ENCODE results near the gene MYEOV. TPM values are rescaled to one million over a fixed set of nuclear protein-coding genes. Genes with fewer than 3 reads are reported as not detected.

The MYEOV gene
- total RNA-seq, 1 experiment from 2014 or later = 0.22 TPM

DNA sequence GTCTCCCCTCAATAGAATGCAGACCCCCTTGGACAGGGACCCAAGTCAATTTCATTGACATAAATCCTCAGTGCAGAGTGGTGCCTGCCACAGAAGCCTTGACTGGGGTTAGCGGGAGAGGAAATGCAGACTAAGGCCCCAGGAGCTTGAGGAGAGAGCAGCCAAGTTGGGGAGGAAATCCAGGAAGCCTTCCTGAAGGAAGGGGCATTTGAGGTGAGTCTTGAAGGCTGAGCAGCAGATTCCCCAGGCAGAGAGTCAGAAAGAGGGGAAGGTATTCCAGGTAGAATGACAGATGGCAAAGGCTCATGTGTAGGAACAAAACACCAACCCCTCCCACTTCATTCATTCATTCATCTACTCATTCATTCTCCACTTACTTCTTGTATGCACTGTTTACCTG lies 10.3 kb downstream of the MYEOV start:
- Histone ChIP-seq H3K9me3 (ENCODE audit: control insufficient read depth, low read depth, low read length) (no peaks in the 10 kb centered on the region), H2BK5ac (ENCODE audit: insufficient read length, low read length) (no peak overlapping the region), H3K14ac (ENCODE audit: insufficient read depth, low read length) (no peak overlapping the region), H3K9ac (ENCODE audit: extremely low read depth, insufficient read length, low read length) (no peak overlapping the region), H2BK15ac (ENCODE audit: low read depth, low read length) (no peak overlapping the region), H4K20me1 (ENCODE audit: control insufficient read depth, insufficient read depth, insufficient read length) (peaks cover 2% of the 10 kb centered on the region), H2AK5ac (ENCODE audit: insufficient read length, low read length) (no peak overlapping the region), H3K4me2 (ENCODE audit: insufficient read depth, insufficient read length, low read length) (no peak overlapping the region), H2BK120ac (ENCODE audit: low read depth, low read length, poor library complexity, severe bottlenecking) (no peak overlapping the region), H3K27me3 (ENCODE audit: insufficient read depth, low read length) (no peaks in the 10 kb centered on the region), H3K79me1 (ENCODE audit: insufficient read depth, low read depth, low read length, poor library complexity, severe bottlenecking) (no peaks in the 10 kb centered on the region), H3K18ac (ENCODE audit: insufficient read length, low read depth, low read length) (no peak overlapping the region), H4K8ac (replicated peaks; ENCODE audit: insufficient read length, low read depth, low read length) (no peak overlapping the region), H3K4ac (ENCODE audit: low read depth, low read length) (no peak overlapping the region), H2BK12ac (ENCODE audit: insufficient read length, low read depth, low read length) (no peak overlapping the region), H3K56ac (ENCODE audit: insufficient read length, low read depth, low read length) (no peak overlapping the region), H4K91ac (ENCODE audit: insufficient read length, low read depth, low read length) (no peak overlapping the region), H3K4me1 (ENCODE audit: insufficient read depth, low read length) (no peaks in the 10 kb centered on the region), H3K23me2 (ENCODE audit: insufficient read length, low read depth, low read length, poor library complexity, severe bottlenecking) (no peaks in the 10 kb centered on the region), H3K79me2 (ENCODE audit: insufficient read depth, low read length) (no peaks in the 10 kb centered on the region), H2BK20ac (ENCODE audit: low read depth, low read length, poor library complexity, severe bottlenecking) (no peak overlapping the region), H2AFZ (ENCODE audit: low read length) (no peak overlapping the region), H3K23ac (ENCODE audit: insufficient read length, low read depth, low read length) (no peak overlapping the region), H3T11ph (ENCODE audit: low read length) (no peak overlapping the region), H4K5ac (ENCODE audit: insufficient read length, low read depth, low read length) (no peak overlapping the region), H3K27ac (ENCODE audit: insufficient read length, low read depth, low read length) (no peak overlapping the region)
- H3K36me3 Mint-ChIP-seq (ENCODE audit: insufficient read depth in 1 of 3, low read depth in 3 of 3) = no peaks in the 10 kb centered on the region
- no peak for DNase-seq
- WGBS (ENCODE audit: extremely low coverage, insufficient read length, low lambda C conversion rate) = no CpG with 5 or more reads among the region's 1 CpG
- TF ChIP-seq CTCF (conservative IDR thresholded peaks at IDR 0.05) = no peak
- H3K4me1 Mint-ChIP-seq = no peaks in the 10 kb centered on the region
- H3K27me3 Mint-ChIP-seq (ENCODE audit: low read depth) = peaks cover 12% of the 10 kb centered on the region
- no peak overlapping the region for H3K4me3 Mint-ChIP-seq
- H3K9me3 Mint-ChIP-seq = no peaks in the 10 kb centered on the region
- no peak overlapping the region; a peak in 1 of 7 replicates for H3K27ac Mint-ChIP-seq

All from H9 (cell line).